Transverse colon (tissue), 4 donors: Measurements from ENCODE around the gene MED31. TPM values are rescaled to one million over a fixed set of nuclear protein-coding genes. Genes with fewer than 3 reads are reported as not detected.

Experiments used
- DNase-seq: peaks from one replicate; pipeline ENCODE4 v3.0.0-alpha.2; 2019
- H3K27ac ChIP-seq, 4 donors: fragments of 200-600 bp; sonication (generic); 2 replicates each; pipeline ENCODE4 v1.5.1; 2016 to 2018; ENCODE audit warnings: inconsistent platforms in 4 of 4
- H3K27me3 ChIP-seq: fragments of 200-600 bp; sonication (generic); 2 replicates; pipeline ENCODE4 v1.5.1; 2017; ENCODE audit warnings: inconsistent platforms
- H3K36me3 ChIP-seq, 4 donors: fragments of 200-600 bp; sonication (generic); 2 replicates each; pipeline ENCODE4 v1.5.1; 2017 to 2019; ENCODE audit warnings: inconsistent platforms in 4 of 4
- H3K4me1 ChIP-seq, 4 donors: fragments of 200-600 bp; sonication (generic); 2 replicates each; pipeline ENCODE4 v1.5.1; 2017 to 2020; ENCODE audit warnings: inconsistent platforms in 4 of 4
- H3K4me3 ChIP-seq, 4 donors: fragments of 200-600 bp; sonication (generic); 1 replicate in 1 of 4; 2 replicates in 3 of 4; pipeline versions ENCODE4 v1.5.1 to v1.6.1; 2017 to 2019; ENCODE audit warnings: inconsistent platforms in 4 of 4
- H3K9me3 ChIP-seq, 2 donors: fragments of 200-600 bp; sonication (generic); 2 replicates each; pipeline ENCODE4 v1.5.1; 2017 to 2019; ENCODE audit warnings: inconsistent platforms in 2 of 2
- CTCF ChIP-seq, 5 experiments: fragments of 200-600 bp in 3 of 5; fragments of 450-650 bp in 2 of 5; sonication (generic) in 3 of 5; IDR thresholded peaks; 1 replicate in 2 of 5; 2 replicates in 3 of 5; pipeline ENCODE4 v1.5.1; 2016 to 2017; ENCODE audit warnings: antibody characterized with exemption in 5 of 5, inconsistent platforms in 3 of 5, mild to moderate bottlenecking in 2 of 5, moderate library complexity in 1 of 5
- EP300 ChIP-seq: sonication (generic); formaldehyde crosslinking; IDR thresholded peaks from one replicate; pipeline ENCODE4 v1.6.1; 2017; ENCODE audit warnings: antibody characterized with exemption, low read depth
- POLR2A ChIP-seq: fragments of 450-650 bp; IDR thresholded peaks from one replicate; pipeline ENCODE4 v1.6.1; 2016; ENCODE audit warnings: antibody characterized with exemption, mild to moderate bottlenecking, moderate library complexity
- POLR2AphosphoS5 ChIP-seq, 3 donors: sonication (generic); formaldehyde crosslinking; IDR thresholded peaks; one replicate each; pipeline ENCODE4 v1.6.1; 2016; ENCODE audit warnings: antibody characterized with exemption in 3 of 3
- WGBS, 2 donors: methylation state at CpG; one replicate each; pipeline ENCODE4 v1.1.5; 2018; ENCODE audit warnings: low coverage in 1 of 2; 5-methylcytosine and 5-hydroxymethylcytosine counted together
- in situ Hi-C, 4 donors: fragments of 200-750 bp; cut with MboI; loops; one replicate each; pipeline versions ENCODE4 v1.15.0 to v1.15.1; 2017; ENCODE audit warnings: low sequenced_read_pairs in 3 of 4, low pct_ligation_motif_present in 1 of 4, low pct_unique_long_range_greater_than_20kb in 1 of 4
- intact Hi-C: fragments of 100-400 bp; cut with DNase I; formaldehyde crosslinking; loops from one replicate; pipeline ENCODE4 v1.15.1; 2023; ENCODE audit warnings: low total_unique reads
- total RNA-seq, 4 donors: library from RNA; depleted of rRNA; stranded (reverse); fragments of >200 nt; gene quantifications; one replicate each; pipeline ENCODE4 v1.1.0, GENCODE V29; 2016

Gene MED31
- total RNA-seq, 4 donors from 2014 or later, result 1.2 to 36.3 (median 5.9) TPM

GRCh38 chr17:6627019-6627418 lies 24.4 kb downstream of the MED31 start:
- TF ChIP-seq POLR2AphosphoS5 (IDR thresholded peaks at IDR 0.05) (no peak), POLR2A (no peak), EP300 (no peak), CTCF (IDR thresholded peaks at IDR 0.05) (no peak)
- no peaks in the 10 kb centered on the region for H3K9me3 ChIP-seq
- WGBS, 2 donors, result 60 to 72% methylated on average over 1 of the region's 1 CpG
- peaks cover 0 to 4% (median 2%) of the 10 kb centered on the region in 4 donors for H3K4me1 ChIP-seq
- in situ Hi-C loops, result loop anchor here (25.0 kb wide), 2 partner anchors 165 to 385 kb away; partner anchors contain the start of genes BCL6B (in 1 of the 4) and RNASEK (in 1 of the 4)
- peaks cover 0 to 25% (median 6%) of the 10 kb centered on the region in 4 donors for H3K36me3 ChIP-seq
- H3K4me3 ChIP-seq, result no peak overlapping the region
- no peaks in the 10 kb centered on the region for H3K27me3 ChIP-seq
- intact Hi-C loops, result no loop called here
- H3K27ac ChIP-seq, result no peak overlapping the region
- no peak for DNase-seq

- H3K4me3 ChIP-seq, result no peak overlapping the region
- H3K27me3 ChIP-seq, result no peaks in the 10 kb centered on the region
- DNase-seq, result no peak
- TF ChIP-seq POLR2A (no peak), EP300 (no peak), CTCF (IDR thresholded peaks at IDR 0.05) (no peak), POLR2AphosphoS5 (IDR thresholded peaks at IDR 0.05) (no peak)
- 75 to 79% methylated on average over 5 to 6 of the region's 6 CpGs for WGBS, 2 donors
- no peak overlapping the region for H3K27ac ChIP-seq
- no peaks in the 10 kb centered on the region for H3K9me3 ChIP-seq
- H3K36me3 ChIP-seq, result peaks cover 0 to 21% (median 5%) of the 10 kb centered on the region in 4 donors
- intact Hi-C loops, result no loop called here
- H3K4me1 ChIP-seq, result peaks cover 0 to 4% (median 2%) of the 10 kb centered on the region in 4 donors
- in situ Hi-C loops, result loop anchor here (25.0 kb wide), 2 partner anchors 164 to 386 kb away; partner anchors contain the start of genes BCL6B (in 1 of the 4) and RNASEK (in 1 of the 4)
Measured at GRCh38 chr17:6626616-6627015, 24.8 kb downstream of the MED31 start.

DNA sequence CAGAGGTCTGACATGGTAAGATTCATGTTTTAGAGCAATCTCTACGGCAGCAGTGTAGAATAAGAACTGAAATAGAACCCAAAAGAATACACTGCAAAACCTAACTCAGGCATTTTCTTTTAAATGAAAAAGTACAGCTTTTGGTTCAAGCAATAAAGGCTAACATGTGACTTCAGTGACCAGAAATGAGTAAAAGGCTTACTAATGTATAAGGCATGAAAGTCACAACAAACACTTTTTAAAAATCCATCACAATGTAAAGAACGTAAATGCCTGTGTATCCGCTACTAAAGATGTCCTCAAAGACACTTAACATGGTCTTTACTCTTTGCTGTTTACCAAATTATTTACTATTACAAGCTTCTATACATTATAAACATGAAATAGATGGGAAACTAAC lies 27.5 kb downstream of the MED31 start:
- peaks cover 0 to 4% (median 0%) of the 10 kb centered on the region in 4 donors for H3K4me1 ChIP-seq
- no peak for DNase-seq
- H3K9me3 ChIP-seq, result no peaks in the 10 kb centered on the region
- H3K27me3 ChIP-seq, result no peaks in the 10 kb centered on the region
- TF ChIP-seq CTCF (IDR thresholded peaks at IDR 0.05) (no peak), EP300 (no peak), POLR2A (no peak), POLR2AphosphoS5 (IDR thresholded peaks at IDR 0.05) (no peak)
- in situ Hi-C loops, result no loop called here
- no peak overlapping the region for H3K27ac ChIP-seq
- no peak overlapping the region for H3K4me3 ChIP-seq
- WGBS, 2 donors, result 94 to 100% methylated on average over 2 to 3 of the region's 3 CpGs
- intact Hi-C loops, result no loop called here
- H3K36me3 ChIP-seq, result peaks cover 0 to 29% (median 5%) of the 10 kb centered on the region in 4 donors

DNA sequence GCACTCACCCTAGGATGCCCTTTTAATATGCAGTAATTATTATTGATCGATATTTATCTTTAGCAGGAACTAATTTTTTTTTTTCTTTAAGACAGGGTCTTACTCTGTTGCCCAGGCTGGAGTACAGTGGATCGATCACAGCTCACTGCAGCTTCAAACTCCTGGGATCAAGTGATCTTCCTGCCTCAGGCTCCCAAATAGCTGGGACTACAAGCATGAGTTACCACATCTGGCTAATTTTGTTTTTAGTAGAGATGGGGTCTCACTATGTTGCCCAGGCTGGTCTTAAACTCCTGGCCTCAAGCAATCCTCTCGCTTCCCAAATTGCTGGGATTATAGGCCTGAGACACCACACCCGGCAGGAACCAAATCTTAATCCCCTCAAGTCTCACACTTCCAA lies 40.2 kb downstream of the MED31 start:
- no peak overlapping the region for H3K4me3 ChIP-seq
- H3K36me3 ChIP-seq, result peaks cover 0 to 53% (median 21%) of the 10 kb centered on the region in 4 donors
- H3K27me3 ChIP-seq, result no peaks in the 10 kb centered on the region
- H3K4me1 ChIP-seq, result no peaks in the 10 kb centered on the region
- no peaks in the 10 kb centered on the region for H3K9me3 ChIP-seq
- TF ChIP-seq CTCF (IDR thresholded peaks at IDR 0.05) (no peak), POLR2A (no peak), POLR2AphosphoS5 (IDR thresholded peaks at IDR 0.05) (no peak), EP300 (no peak)
- in situ Hi-C loops (no loop called here), intact Hi-C loops (loop anchor here (10.0 kb wide), 1 partner anchor 136 kb away; no protein-coding TSS in a partner anchor)
- no peak for DNase-seq
- H3K27ac ChIP-seq, result no peak overlapping the region
- 87 to 96% methylated on average over 3 to 4 of the region's 4 CpGs for WGBS, 2 donors
